ENCODE results near the gene CAPN1.
"Not testable (repeated sequence)": the region's sequence is repeated elsewhere in the genome, so short reads cannot be mapped to it uniquely, and the experiment has no call there.

DNA sequence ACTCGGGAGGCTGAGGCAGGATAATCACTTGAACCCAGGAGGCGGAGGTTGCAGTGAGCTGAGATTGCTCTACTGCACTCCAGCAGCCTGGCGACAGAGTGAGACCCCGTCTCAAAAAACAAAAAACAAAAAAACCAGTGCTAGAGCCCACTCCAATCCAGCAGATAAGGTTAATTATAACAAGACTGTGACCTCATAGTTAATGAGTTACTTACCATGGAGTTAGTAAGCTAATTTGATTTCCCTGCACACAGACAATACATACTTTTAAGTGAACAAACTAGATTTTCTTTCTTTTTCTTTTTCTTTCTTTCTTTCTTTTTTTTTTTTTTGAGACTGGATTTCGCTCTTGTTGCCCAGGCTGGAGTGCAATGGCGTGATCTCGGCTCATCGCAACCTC lies 63.3 kb downstream of the CAPN1 start:
- not testable (repeated sequence) for TF ChIP-seq POLR2A (IDR thresholded peaks at IDR 0.05; ENCODE audit: low read length); GATA1 (IDR thresholded peaks at IDR 0.05; ENCODE audit: low read depth, low read length)

Measured in erythroblast (primary cell).